PC-9 (cell line): ENCODE measurements around the gene ITSN1.

ENCODE experiments used
- CTCF ChIP-seq: fragments of 200-600 bp; sonication (generic); conservative IDR thresholded peaks from 2 replicates; pipeline ENCODE4 v1.6.1; 2017; ENCODE audit warnings: mixed run types, antibody characterized with exemption, mild to moderate bottlenecking, moderate library complexity
- EZH2 ChIP-seq: fragments of 200-600 bp; sonication (generic); IDR thresholded peaks from 2 replicates; pipeline ENCODE4 v1.8.0; 2017; ENCODE audit warnings: antibody characterized with exemption, low read depth

- TF ChIP-seq EZH2 (no peak), CTCF (no peak)
Observed at GRCh38 chr21:33801424-33802405, 159.4 kb downstream of the ITSN1 start.
